ENCODE data around the gene UTY. TPM values are rescaled to one million over a fixed set of nuclear protein-coding genes. Genes with fewer than 3 reads are reported as not detected.

Gene UTY
- total and polyA plus RNA-seq, 2 of the 13 experiments (the other 11 are each of a cell fraction or from before 2014, with no cell fraction given), result not detected

DNA sequence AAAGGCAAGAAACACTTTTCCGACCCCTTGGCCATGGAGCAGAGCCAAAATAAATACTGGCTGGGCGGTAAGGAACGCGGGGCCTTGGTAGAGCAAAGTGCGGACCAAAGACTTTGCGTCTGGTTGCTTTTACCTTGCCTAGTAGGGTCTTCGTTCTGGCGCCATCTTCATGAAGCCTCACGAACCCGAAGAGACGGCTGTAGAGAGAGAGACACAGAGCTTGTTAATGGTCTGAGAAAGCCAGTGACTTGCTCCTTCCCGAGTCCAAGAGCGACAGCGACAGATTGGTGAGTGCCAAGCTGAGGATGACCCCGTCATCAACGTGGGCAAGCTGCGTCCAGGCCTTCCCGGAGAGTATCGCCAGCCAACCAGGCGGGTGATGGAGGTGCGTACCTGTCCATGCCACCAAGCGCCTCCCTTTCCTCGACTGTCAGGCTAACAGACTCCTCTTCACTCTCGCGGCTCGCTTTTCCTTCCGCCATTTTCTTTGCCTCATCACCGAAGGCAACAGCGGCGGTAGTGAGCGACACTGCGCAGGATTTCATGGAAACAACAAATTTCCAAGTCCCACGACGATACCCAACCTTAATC, 617 bp downstream of the UTY start (continued):
- TF ChIP-seq, protein P1, sequence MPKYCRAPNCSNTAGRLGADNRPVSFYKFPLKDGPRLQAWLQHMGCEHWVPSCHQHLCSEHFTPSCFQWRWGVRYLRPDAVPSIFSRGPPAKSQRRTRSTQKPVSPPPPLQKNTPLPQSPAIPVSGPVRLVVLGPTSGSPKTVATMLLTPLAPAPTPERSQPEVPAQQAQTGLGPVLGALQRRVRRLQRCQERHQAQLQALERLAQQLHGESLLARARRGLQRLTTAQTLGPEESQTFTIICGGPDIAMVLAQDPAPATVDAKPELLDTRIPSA (CRISPR knock-in tag; IDR thresholded peaks at IDR 0.05; ENCODE audit: borderline replicate concordance), result no peak
- no peak for TF ChIP-seq ZNF382 (CRISPR knock-in tag; IDR thresholded peaks at IDR 0.05; ENCODE audit: borderline replicate concordance)
- no peak for TF ChIP-seq CREB1 (IDR thresholded peaks at IDR 0.05)
- TF ChIP-seq CREB1 (CRISPR knock-in tag; IDR thresholded peaks at IDR 0.05), result no peak
- no peak for TF ChIP-seq ARNT (IDR thresholded peaks at IDR 0.05)
- no peak for TF ChIP-seq CBX1 (IDR thresholded peaks at IDR 0.05; ENCODE audit: low read depth)
- TF ChIP-seq TOPORS (CRISPR knock-in tag; IDR thresholded peaks at IDR 0.05), result no peak
- TF ChIP-seq PTBP1 (IDR thresholded peaks at IDR 0.05; ENCODE audit: low read depth, low read length, poor library complexity, severe bottlenecking), result no peak
- TF ChIP-seq RBM39 (IDR thresholded peaks at IDR 0.05; ENCODE audit: low read depth, low read length, poor library complexity, severe bottlenecking), result no peak

DNA sequence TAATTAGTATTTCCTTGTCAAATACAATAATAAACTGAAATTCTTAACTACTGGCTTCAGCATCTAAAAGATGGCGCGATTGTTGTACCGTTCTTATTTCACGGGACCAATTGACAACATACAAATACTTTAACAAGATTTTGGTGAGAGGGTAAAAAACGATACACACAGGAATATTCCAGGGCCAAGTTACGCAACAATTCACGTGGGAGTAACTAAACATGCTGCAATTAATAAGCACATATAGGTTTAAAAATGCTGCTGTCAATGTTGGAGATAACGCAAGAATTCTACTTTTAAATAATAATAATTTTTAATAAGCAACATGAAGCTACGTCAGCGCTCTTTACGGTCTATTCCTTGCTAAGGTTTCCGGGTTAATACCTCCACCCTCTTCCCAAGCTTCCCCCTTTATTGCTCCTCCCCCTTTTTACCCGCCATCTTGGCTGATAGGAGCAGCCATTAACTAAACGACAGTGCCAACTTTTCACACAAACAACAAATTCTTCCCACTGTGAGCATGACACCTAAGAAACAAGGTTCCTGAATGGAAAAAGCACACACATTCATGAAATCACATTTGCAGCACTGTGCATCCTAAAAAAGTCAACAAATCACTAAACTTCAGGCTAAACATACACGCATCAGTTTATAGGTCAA, 1.6 kb downstream of the UTY start:
- H3K79me2 ChIP-seq (ENCODE audit: insufficient read depth, low read length), result no peaks in the 10 kb centered on the region
- H2AFZ ChIP-seq (ENCODE audit: low read length), result no peak overlapping the region
- ChIA-PET CTCF (ENCODE audit: low intra/inter-chr PET ratio, low total read pairs) (no interaction called here), POLR2A (no interaction called here)
- no peak for ATAC-seq
- no peak overlapping the region for H3K4me3 ChIP-seq (replicated peaks in 1 of 3; ENCODE audit: insufficient read depth in 1 of 3, low read depth in 2 of 3, low read length in 3 of 3)
- no peaks in the 10 kb centered on the region for H3K36me3 ChIP-seq (replicated peaks in 1 of 2; ENCODE audit: control insufficient read depth in 1 of 2, insufficient read depth in 2 of 2, low read length in 2 of 2)
- H3K27ac ChIP-seq (ENCODE audit: extremely low read length, insufficient read depth, low read length), result no peak overlapping the region
- H3K4me2 ChIP-seq (ENCODE audit: low read depth, low read length), result no peak overlapping the region
- no peaks in the 10 kb centered on the region for H3K4me1 ChIP-seq (ENCODE audit: insufficient read depth, low read length)
- no peak overlapping the region for H3K9ac ChIP-seq (ENCODE audit: insufficient read depth, low read depth, low read length)
- no peaks in the 10 kb centered on the region for H3K27me3 ChIP-seq (ENCODE audit: control insufficient read depth in 1 of 2, insufficient read depth in 2 of 2, low read length in 2 of 2)
- DNase-seq (ENCODE audit: low spot score), result no peak
- intact Hi-C loops (cut with micrococcal nuclease; ENCODE audit: unreplicated experiment) (no loop called here), in situ Hi-C loops (cut with HindIII; ENCODE audit: extremely low pct_ligation_motif_present, low pct_unique_long_range_greater_than_20kb) (no loop called here)
- H3K9me3 ChIP-seq (ENCODE audit: low read length), result no peaks in the 10 kb centered on the region; the same call in 1 of the 2 replicates
- no TSS peak for BruUV-seq (replicated peaks)
- no peak for FAIRE-seq
- no peaks in the 10 kb centered on the region for H4K20me1 ChIP-seq (ENCODE audit: insufficient read depth, low read length)
- WGBS (ENCODE audit: low lambda C conversion rate), result 12% methylated on average over 15 of the region's 15 CpGs
- TF ChIP-seq CEBPB (IDR thresholded peaks at IDR 0.05; ENCODE audit: borderline replicate concordance, low read depth, low read length) (peak; percentile 40; the same call in 1 of the 2 replicates), ZNF780A (CRISPR knock-in tag; IDR thresholded peaks at IDR 0.05) (no peak)
- TF ChIP-seq, protein P2, sequence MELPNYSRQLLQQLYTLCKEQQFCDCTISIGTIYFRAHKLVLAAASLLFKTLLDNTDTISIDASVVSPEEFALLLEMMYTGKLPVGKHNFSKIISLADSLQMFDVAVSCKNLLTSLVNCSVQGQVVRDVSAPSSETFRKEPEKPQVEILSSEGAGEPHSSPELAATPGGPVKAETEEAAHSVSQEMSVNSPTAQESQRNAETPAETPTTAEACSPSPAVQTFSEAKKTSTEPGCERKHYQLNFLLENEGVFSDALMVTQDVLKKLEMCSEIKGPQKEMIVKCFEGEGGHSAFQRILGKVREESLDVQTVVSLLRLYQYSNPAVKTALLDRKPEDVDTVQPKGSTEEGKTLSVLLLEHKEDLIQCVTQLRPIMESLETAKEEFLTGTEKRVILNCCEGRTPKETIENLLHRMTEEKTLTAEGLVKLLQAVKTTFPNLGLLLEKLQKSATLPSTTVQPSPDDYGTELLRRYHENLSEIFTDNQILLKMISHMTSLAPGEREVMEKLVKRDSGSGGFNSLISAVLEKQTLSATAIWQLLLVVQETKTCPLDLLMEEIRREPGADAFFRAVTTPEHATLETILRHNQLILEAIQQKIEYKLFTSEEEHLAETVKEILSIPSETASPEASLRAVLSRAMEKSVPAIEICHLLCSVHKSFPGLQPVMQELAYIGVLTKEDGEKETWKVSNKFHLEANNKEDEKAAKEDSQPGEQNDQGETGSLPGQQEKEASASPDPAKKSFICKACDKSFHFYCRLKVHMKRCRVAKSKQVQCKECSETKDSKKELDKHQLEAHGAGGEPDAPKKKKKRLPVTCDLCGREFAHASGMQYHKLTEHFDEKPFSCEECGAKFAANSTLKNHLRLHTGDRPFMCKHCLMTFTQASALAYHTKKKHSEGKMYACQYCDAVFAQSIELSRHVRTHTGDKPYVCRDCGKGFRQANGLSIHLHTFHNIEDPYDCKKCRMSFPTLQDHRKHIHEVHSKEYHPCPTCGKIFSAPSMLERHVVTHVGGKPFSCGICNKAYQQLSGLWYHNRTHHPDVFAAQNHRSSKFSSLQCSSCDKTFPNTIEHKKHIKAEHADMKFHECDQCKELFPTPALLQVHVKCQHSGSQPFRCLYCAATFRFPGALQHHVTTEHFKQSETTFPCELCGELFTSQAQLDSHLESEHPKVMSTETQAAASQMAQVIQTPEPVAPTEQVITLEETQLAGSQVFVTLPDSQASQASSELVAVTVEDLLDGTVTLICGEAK (IDR thresholded peaks at IDR 0.05), result no peak
- TF ChIP-seq, protein P2 (CRISPR knock-in tag; IDR thresholded peaks at IDR 0.05), result no peak

Measured in HepG2 (cell line).